Renal cortical epithelial cell (primary cell): ENCODE results near the gene ERVV-1. TPM values are rescaled to one million over a fixed set of nuclear protein-coding genes. Genes with fewer than 3 reads are reported as not detected.
A peak's percentile ranks its signal among the peaks of the same experiment; 100 is the strongest.
"Not testable (repeated sequence)": the region's sequence is repeated elsewhere in the genome, so short reads cannot be mapped to it uniquely, and the experiment has no call there.

Experiments
- DNase-seq: peaks from one replicate; pipeline ENCODE4 v3.0.0-alpha.2; 2011; ENCODE audit warnings: low read depth
- total RNA-seq: library from RNA; depleted of rRNA; stranded (reverse); fragments of >200 nt; gene quantifications from 2 replicates; pipeline ENCODE4 v1.2.3, GENCODE V29; 2014

ERVV-1 gene, protein sequence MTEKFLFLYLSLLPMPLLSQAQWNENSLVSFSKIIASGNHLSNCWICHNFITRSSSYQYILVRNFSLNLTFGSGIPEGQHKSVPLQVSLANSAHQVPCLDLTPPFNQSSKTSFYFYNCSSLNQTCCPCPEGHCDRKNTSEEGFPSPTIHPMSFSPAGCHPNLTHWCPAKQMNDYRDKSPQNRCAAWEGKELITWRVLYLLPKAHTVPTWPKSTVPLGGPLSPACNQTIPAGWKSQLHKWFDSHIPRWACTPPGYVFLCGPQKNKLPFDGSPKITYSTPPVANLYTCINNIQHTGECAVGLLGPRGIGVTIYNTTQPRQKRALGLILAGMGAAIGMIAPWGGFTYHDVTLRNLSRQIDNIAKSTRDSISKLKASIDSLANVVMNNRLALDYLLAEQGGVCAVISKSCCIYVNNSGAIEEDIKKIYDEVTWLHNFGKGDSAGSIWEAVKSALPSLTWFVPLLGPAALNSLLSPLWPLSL
- 1.4 TPM in 1 of 2 replicates, not detected in the other for total RNA-seq

DNA sequence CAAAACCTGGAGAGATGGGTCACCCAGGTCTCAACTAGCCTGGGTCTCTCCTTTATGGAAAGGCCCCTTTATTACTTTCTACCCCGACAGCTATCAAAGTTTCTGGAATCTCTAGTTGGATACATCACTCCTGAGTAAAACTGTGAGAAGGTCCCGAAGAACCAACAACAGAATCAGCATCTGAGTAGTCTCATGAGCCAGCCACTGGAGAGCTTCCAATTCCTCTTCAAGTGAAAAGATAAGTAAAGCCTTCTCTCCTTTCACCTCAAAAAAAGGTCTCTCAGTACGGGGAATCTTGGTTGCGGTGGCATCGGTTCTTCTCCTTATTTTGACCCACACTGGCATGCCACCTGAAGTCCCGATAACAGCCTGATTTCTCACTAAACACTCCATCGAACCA is at the start of gene ERVV-1:
Gene ERVV-1 (plus strand): TSS at position 301 of the 400 bp plus-strand sequence. CDS start 170 bp downstream, outside the sequence.
- no peak for DNase-seq

DNA sequence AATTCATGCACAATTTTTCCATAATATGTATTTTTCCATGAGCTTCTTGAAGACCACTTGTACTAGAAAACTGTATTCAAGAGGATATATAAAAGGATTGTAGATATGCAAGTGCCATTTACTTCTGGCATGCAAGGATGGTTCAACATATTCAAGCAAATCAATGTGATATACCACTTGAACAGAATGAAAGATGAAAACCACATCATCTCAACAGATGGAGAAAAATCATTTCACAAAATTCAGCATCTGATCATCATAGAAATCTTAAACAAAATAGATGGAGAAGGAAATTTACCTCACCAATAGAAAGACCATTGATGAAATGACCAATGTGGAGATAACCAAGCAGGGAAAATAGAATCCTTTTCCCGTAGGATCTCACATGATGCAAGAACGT is 45.9 kb upstream of the ERVV-1 start:
- no peak for DNase-seq

DNA sequence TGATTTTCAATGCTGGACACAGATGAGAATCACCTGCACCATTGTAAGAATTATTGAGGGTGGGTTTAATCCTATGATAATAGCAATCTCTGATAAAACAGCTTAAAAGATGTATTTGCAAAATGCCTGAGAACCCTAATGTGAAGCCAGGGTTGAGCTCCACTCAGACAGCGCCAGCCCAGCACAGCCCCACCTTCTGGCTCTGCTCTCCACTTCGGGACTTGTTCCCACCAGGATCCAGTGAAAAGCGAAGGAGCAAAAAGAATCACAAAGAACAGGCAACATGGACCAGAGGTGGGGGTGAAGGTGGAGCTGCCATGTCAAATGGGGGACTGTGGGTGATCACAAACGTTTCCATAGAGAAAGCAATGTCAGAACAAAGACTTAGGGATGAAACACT is 32.4 kb upstream of the ERVV-1 start:
- no peak for DNase-seq

DNA sequence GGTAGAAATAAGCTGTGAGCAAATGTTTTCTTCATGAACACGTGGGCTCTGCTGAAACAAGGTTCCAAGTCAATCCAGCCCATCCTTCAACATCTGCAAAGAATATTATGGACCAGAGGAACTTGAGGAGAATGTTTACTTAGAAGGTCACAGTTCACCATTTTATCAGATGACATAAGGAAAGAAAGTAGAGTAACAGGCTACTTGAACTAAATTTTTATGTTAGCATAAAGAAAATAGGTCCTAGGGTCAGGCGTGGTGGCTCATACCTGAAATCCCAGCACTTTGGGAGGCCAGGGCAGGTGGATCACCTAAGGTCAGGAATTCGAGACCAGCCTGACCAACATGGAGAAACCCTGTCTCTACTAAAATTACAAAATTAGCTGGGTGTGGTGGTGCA is 30.6 kb upstream of the ERVV-1 start:
- not testable (repeated sequence) for DNase-seq

DNA sequence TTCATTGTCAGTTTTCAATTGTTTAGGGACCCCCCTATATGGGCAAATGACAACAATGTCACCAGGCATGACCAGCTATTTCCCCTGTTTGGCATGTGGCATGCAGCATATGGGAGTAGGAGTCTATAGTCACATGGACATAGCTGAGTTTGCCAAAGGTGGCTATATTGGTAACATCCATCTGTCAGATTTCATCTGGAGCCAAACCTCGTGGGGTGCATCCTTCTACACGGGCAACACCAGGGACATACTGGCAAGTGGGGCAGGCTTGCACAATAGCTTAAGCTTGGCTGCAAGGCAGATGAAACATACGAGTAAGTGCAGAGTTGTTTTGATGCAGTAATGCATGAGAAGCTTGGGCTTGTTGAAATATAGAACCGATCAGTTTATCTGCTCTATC is 26.5 kb upstream of the ERVV-1 start:
- no peak for DNase-seq

DNA sequence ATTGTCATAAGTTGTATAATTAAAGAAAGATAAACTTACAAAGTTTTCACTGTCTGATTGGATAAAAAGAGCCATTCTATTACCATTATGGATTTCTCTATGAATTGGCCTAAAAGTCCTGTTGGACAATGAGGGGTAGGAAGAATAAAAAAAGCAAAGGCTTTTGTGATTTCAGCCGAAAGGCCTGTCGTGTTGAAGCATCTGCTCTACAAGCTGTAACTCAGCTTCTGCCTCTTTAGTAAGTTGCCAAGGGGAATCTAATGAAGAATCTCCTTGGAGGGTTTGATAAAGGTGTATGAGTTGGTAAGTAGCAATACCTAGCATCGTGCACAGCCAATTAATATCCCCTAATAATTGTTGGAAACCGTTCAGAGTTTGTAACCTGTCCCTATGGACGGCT is 25.2 kb upstream of the ERVV-1 start:
- DNase-seq = no peak

DNA sequence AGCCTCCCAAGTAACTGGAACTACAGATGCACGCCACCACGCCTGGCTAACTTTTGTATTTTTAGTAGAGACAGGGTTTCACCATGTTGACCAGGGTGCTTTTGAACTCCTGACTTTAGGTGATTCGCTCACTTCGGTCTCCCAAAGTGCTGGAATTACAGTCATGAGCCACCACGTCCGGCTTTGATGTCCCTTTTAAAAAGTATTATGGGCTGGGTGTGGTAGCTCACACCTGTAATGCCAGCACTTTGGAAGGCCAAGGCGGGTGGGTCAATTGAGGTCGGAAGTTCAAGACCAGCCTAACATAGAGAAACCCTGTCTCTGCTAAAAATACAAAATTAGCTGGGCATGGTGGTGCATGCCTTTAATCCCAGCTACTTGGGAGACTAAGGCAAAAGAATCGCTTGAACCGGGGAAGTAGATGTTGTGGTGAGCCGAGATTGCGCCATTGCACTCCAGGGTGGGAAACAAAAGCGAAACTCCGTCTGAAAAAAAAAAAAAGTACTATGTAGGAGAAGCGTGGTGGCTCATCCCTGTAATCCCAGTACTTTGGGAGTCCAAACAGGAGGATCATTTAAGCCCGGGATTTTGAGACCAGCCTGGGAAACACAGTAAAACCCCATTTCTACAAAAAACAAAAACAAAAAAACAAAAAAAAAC is 22.8 kb upstream of the ERVV-1 start:
- no peak for DNase-seq

DNA sequence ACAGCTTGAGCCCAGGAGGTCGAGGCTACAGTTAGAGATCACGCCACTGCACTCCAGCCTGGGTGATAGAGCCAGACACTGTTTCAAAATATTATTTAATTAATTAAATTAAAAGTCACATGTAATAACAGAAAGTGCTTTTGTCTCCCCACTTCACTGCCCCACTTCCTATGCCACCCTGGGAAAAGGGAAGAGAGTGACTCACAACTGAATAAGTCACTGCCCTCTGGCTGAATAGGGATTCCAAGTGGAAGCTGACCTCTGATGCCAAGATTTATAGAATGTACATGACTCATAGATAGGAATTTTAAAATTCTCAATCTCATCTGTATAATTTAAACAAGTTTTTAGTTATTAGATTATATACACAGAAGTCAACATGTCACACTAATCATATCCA is 22.2 kb upstream of the ERVV-1 start:
- DNase-seq = peak; percentile 64

DNA sequence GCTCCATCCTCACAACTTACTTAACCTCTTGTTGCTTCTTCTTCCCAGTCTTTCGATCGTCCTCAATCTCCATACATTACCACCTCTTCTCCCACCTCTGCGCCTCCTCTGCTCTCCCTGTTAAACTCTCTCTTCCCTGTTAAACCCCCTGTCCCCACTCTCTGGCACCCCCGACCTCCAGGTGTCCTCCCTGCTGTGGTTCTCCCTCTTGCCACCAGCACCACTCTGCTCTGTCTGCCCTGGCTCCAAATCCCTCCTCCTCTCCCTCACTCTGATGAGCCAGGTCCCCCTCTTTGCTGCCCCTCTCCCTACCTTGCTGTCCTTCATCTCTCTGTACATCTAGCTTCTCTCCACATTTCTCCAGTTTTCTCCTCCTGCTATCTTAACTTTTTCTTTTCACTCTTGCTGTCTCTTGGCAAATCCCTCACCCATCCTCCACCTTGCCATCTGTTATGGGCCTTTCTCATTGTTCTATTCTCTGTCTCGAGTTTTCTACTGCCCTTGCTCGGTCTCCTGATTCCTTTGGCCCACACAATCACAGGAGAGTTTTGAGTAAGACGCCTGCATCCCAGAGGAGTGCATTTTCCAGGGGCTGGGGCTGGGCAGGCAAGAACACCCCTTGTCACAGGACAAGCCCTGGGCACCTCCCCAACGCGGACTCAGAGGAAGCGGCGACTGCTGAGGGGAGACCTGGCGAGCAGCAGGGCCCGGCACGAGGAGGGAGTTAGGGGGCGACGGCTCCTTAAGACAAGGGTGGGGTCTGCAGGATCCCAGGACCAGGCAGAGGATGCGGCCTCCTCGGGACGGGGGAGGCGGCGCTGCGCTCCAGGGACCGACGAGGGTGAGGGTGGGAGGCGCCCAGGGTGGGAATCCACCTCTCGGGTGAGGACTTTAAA is 21.4 kb upstream of the ERVV-1 start:
- DNase-seq = no peak

DNA sequence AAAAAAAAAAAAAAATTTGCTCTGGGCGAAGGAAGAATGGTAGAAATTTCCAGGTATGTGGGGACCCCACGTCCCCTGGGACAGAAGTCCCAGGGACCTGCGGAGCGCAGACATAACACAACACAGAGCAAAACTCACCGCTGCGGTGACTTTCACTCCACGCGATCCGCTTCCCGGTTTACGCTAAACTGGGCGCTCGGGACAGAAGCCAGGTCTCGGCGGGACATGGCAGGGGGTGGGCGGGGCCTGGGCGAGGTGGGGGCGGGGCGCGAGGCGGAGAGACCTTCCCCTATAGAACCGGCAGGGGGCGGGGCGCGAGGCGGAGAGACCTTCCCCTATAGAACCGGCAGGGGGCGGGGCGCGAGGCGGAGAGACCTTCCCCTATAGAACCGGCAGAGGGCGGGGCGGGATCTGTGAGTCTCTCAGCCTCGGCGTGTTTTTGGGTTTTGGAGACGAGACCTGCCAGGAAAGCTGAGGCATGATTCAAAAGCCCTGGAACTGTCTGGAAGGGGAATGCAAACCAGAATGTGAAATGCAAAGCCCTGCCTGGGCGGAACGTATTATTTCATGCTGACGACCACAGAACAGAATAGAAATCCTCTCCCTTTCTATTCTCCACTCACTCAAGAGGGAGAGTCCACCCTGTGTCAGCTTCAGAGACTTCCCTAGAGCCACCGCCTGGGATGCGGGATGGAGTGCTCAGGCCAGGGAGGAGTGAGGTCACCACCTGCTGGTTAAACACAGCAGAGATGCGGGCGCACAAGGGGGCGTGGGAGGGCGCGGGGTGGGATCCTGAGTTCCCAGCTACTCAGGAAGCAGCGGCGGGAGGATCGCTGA is 20.2 kb upstream of the ERVV-1 start:
- DNase-seq = peak; percentile 10

DNA sequence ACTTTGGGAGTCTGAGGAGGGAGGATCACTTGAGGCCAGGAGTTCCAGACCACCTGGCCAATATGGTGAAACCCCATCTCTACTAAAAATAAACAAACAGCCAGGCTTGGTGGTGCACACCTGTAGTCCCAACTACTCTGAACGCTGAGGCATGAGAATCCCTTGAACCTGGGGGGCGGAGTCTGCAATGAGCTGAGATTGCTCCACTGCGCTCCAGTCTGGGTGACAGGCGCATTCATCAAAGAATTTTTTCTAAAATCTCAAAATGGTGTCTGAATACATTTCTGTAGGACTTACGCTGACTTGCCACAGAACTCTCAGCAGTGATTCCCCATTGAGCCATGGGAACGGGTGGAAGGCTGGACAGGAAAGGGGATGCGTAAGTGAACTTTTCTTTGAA is 18.0 kb upstream of the ERVV-1 start:
- no peak for DNase-seq

DNA sequence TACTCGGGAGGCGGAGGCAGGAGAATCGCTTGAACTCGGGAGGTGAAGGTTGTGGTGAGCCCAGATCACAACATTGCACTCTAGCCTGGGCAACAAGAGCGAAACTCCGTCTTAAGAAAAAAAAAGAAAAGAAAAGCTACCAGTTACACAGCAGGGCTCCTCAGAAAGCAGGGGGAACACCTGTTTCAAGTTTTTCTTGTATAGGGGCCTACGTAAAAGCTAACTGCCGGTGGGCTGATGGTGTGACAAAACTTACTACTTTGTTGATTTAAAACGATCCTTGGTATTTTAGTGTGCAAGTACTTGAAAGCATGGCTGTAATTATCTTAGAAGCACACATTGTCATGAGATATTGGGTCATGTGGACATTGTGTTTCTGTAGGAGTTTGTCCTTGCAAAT is 15.7 kb upstream of the ERVV-1 start:
- no peak for DNase-seq

DNA sequence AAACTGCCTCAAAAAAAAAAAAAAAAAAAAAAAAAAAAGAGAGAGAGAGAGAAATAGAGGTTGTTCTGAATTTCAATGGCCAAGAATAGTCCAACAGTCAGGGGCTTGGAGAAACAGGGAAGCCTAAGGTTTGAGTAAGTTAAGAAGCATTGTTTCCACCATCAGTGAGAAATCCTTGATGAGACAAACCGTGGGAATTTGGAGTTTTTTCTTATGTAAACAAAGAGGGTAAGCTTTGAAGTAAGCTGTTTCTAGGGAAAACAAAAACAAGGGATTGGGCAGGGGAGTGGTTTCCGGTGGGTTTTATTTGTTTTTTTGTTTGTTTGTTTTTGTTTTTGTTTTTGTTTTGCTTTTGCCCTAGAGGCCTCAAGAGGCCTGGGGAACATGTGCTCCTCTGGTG is 11.2 kb upstream of the ERVV-1 start:
- DNase-seq = no peak

DNA sequence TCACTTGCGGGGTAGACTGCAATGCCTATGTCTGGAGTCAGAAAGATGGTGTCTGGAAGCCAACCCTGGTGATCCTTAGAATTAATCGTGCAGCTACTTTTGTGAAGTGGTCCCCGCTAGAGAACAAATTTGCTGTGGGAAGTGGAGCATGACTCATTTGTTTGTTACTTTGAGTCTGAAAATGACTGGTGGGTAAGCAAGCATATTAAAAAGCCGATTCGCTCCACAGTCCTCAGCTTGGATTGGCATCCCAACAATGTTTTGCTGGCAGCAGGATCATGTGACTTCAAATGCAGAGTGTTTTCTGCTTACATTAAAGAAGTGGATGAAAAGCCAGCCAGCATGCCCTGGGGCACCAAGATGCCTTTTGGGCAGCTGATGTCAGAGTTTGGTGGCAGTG is 9.5 kb upstream of the ERVV-1 start:
- no peak for DNase-seq

DNA sequence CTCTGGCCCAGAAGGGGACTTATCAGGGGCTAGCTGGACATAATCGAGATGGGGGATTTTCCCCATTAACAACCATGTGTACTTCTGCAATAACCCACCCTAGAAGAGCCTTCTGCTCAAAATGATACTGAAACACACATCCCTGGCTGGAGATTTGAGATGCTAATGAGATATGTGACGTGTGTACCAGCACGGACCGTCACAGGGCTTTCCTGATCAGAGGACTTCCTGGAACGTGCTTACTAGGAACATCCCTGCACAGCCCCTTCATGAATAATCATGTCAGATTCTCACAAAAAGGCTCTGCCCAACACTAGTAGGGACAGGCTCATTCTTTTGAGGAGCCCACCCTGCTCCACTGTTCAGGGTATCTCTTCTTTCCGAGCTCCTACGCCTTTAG is 6.5 kb upstream of the ERVV-1 start:
- no peak for DNase-seq

DNA sequence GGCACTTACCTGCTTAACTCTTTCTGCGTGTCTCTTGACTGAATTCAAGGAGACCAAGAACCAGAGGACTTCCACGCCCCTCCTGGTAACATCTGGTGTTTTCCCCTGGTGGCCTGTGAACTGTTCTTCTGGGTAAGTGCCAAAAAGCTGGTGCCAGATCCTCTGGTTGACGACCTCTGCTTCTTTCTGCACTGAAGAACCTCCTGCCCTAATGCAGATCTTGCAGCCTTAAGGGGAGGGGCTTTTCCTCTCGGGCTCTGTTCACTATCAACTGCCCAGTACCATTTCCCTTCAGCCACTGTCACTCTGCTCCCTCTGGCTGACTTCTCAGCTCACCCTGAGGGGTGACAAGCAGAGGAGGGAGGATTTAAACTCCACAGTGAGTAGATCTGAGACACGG is 6.1 kb upstream of the ERVV-1 start:
- DNase-seq = no peak

DNA sequence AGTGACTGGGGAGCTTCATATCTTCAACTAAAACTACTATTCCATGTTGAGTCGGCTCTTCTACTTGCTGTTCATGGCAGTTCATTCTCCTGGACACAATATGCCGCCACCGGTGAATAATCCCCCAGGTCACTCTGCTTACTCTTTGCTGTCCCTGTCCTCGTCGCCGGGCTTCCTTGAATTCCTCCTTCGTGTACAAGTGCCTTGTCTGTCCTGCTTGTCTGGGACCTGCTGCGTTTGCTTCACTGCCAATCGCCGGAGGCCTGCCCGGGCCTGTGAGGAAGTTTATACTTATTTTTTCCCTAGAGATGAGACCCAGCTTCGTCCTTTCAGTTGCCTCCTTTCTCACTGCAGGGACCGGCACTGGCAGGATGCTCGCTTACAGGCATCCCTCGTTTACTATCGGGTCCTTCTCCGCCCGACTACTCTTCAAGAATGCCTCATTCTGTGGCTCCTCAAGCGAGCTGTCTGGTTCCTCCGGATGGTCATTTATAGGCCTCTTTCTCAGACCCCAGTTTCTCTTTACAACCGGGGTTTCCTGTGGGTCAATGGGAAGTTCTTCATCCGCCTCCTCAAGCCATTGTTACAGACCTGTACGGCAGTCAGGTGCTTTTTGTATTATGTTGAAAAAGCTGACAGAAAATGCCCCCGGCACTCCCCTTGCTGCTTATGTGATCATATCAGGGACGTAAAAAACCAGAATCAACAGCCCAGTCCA is 5.5 kb upstream of the ERVV-1 start:
- DNase-seq = no peak

DNA sequence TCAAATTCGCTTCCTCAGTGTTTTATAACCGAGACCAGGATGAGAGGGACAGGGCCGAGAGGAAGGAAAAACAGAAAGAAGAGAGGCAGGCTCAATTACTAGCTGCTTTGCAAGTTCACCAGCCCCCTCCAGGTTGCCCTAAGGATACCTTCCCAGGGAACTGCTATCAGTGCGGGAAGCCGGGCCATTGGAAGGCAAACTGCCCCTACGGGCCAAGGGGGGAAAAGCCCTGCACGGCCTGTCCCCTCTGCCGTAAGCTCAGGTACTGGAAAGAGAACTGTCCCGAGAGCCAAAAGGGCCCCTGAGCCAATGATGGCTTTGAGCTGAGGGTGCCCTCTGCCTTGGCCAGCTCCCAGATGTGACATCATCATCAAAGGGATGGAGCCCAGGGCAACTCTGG is 3.2 kb upstream of the ERVV-1 start:
- no peak for DNase-seq

DNA sequence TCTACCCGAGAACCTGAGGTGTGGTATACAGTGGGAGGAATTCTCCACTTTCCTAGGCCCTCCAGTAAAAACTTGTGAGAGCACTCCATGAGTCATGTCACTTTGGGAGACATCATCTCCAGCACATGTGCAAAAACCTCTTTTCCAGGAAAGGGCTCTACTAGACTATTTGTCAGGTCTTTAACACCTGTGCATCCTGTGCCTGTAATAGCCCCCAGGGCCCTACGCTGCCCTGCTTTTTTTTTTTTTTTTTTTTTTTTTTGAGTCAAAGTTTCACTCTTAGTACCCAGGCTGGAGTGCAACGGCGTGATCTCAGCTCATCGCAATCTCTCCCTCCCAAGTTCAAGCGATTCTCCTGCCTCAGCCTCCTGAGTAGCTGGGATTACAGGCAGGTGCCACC is 1.7 kb upstream of the ERVV-1 start:
- DNase-seq = no peak

DNA sequence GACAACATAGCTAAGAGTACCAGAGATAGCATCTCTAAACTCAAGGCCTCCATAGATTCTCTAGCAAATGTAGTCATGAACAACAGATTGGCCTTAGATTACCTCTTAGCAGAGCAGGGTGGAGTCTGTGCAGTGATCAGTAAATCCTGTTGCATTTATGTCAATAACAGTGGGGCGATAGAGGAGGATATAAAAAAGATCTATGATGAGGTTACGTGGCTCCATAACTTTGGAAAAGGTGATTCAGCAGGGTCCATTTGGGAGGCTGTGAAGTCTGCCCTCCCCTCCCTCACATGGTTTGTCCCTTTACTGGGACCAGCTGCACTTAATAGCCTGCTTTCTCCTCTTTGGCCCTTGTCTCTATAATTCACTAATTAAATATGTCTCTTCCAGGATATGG is 1.4 kb downstream of the ERVV-1 start:
- DNase-seq = no peak

DNA sequence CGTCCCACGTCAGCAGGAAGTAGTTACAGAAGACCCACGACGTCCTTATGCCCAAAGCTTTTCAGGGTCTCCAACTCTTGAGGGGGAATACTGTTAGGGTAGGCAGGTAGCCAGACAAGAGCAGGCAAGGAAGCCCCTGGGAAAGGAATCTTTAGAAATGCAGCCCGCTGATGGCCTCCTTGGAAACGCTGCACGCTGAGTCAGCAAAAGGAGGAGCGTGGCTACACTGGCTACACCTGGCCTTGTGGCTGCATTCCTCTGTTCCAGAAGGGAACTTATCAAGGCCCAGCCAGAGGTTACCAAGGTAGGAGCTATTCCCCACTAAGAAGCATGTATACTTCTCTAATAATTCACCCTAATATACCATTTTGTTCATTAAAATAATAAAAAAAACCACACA is 2.0 kb downstream of the ERVV-1 start:
- no peak for DNase-seq
